Stimulated activated CD8-positive, alpha-beta memory T cell treated with anti-CD3 and anti-CD28 coated beads, Interleukin-12 subunit alpha, Interleukin-12 subunit beta, amount 100 ng/mL, for 1 hour (primary cell): Measurements from ENCODE around the gene SLC9A8.
A peak's percentile ranks its signal among the peaks of the same experiment; 100 is the strongest.

Source experiments
- DNase-seq: peaks from one replicate; pipeline ENCODE4 v3.0.0-alpha.2; 2020; ENCODE audit warnings: low read depth

Gene SLC9A8

DNA sequence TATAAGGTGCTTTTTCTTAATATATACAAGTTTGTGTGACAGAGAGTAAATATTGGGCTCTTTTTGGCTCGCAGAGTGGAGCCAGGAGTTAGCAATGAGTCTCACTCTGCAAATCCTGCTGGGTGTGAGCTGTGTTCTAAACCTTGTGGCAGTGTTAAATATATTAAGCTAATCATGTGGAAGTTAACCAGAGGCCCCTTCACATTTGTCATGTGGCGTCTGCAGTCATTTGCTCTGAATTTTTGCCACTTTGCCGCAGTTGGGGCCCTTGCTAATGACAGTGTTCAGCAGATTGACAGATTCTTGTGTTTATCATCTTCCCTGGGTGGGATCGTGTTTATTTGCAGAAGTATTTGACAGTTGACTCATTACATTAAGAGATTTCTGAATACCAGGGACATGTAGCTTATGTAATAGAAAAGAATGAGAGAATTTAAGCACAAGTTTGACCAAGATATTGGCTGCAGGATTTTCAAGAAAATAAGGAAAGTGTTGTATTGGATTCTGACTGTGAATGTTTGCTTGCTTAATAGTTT is 64.8 kb downstream of the SLC9A8 start:
- no peak for DNase-seq

DNA sequence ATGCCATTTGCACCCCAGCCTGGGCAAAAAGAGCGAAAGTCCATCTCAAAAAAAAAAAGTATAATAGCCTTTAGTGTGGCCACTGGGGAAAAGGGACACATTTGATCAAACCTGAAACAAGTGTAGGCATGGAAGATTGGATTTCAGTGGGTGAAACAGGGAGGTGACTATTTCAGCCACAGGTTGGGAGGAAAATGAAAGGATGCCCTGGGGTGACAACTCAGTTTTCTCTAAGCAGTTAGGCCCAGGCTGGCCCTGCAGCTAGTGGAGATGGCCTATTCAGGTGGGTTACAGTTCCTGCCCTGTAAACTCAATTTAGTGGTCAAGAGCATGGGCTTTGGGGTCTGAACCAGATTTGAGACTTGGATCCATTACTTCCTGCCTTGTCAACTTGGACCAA is 66.3 kb downstream of the SLC9A8 start:
- DNase-seq: no peak

DNA sequence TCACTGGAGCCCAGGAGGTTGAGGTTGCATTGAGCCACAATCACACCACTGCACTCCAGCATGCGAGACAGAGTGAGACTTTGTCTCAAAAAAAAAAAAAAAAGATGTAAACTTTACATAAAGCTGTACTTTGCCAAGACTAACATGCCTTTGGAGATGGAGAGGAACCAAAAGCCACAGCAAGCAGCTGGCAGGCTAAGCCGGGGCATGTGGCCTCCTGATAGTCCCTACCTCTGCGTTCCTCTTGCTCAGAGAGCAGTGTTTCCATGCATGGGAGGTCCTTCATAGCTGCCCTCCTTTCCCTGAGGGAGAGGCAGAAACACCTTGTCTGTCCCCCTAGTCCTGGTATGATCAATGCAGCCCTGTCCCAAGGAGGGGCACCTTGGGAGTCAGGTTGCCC is 67.5 kb downstream of the SLC9A8 start:
- DNase-seq: no peak

DNA sequence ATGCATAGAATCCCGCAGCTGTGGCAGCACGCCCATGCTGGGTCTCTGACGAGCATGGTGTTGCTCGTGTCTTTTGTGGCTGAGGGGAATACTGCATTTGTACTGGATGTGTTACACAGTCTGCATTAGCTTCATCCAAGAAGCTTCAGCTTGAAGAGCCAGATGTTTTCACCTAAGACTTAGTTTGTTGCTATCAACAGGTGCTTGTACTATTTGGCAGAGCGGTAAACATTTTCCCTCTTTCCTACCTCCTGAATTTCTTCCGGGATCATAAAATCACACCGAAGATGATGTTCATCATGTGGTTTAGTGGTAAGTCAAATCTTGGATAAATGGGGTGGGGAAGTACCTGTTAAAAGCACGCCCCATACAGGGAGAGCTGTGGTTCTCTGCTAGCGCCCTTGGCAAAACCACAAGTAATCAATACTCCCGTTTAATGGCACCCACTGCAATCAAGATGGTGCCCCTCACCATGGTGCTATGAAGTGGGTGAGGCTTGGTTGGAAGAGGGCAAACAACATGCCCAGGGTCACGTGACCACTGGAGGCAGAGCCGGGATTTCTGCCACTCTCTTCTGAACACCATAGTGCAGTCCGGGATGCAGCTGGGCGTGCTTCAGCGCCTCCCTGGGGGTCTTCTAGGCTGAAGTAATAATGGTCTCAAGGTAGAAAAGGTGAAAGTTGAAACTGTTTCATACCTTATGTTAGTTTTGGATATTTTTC is 68.3 kb downstream of the SLC9A8 start:
- DNase-seq: no peak

DNA sequence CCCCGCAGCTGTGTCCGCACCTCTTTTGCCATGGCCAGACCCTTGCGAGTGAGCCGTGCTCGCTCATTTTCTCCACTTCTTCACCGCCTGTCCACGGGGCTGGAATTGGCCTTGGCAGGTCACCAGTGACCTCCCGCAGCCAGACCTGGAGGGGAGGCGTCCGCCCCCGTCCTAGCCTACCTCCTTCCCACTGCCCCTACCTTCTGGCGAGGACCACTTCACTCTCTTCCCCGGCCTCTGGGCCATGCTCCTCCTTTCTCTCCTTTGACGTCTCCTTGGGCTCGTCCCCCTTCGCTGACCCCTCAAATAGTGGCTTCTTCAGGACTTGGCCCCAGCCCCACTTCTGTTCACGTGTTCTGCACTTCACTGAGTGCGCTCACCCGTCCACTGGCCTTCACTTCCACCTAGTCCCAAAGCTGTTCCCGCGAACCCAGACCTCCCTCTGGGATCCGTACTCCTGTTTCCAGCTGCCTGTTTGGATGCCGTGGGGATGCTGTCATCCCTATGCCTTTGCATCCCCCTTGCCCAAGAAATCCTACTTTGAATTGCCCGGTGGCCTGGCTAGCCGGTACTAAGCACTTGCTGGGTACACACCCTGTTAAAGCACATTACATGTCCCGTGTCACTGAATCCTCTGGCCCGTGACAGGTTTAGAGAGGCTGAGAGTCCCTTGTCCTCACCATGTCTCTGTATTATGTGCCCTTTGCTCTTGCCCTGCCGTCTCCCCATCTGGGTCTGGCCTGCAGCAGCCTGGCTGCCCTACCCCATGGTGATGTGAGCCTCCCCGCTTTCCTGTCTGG is 69.7 kb downstream of the SLC9A8 start:
- DNase-seq: no peak

DNA sequence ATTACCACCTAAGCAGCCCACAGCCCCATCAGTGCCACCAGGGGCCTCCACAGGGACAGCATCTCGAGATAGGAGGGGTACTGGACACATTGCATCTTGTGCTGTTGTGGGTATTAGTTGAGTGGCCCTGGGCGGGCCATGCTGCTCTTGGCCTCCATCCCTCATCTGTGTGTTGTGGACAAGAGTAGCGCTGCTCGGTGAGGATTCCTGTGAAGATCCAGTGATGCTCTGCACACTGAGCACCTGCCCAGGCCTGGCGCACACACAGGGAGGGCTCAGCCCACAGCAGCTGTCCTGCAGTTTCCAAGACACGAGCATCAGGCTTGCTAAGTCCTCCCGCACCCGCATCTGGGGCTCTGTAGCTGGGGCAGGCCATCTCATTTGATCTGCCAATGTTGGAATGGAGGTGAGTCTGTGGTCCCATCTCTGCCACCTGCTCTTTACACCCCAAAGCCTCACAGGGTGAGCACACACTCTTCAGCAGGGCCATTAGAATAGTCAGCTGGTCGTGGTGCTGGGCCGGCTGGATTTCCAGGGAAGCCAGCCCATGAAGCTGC is 70.7 kb downstream of the SLC9A8 start:
- no peak for DNase-seq

DNA sequence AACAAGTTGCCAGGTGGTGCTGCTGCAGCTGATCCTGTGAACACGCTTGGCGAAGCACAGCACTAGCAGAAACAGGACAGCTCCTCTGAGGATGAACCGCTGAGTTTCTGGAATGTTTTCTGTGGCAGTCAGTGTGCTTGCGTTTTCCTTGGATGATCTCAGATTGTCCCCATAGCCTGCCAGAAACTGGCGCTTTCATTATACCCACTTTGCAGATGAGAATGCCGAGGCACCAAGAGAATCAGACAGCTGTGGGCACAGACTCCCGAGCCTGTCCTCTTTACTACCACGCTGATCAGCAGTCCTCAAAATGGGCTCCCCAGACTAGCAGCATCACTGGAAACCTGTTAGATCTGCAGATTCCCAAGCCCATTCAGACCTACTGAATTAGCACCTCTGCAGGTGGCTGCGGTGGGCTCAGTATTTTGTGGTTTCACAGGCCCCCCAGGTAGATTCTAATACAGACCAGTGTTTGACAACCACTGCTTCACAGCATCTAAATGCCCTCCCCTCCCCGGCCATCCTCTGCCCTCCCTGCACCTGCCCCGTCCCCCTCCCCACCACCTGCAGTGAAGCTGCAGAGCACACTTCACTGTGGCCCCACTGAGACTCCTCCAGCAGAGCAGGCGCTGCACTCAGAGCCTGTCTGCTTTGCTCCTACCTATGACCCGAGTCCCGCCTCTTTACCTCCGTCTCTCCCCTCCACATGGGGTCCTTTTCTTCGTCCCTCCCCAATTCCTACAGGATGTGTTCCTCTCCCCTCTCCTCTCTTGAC is 73.1 kb downstream of the SLC9A8 start:
- no peak for DNase-seq

DNA sequence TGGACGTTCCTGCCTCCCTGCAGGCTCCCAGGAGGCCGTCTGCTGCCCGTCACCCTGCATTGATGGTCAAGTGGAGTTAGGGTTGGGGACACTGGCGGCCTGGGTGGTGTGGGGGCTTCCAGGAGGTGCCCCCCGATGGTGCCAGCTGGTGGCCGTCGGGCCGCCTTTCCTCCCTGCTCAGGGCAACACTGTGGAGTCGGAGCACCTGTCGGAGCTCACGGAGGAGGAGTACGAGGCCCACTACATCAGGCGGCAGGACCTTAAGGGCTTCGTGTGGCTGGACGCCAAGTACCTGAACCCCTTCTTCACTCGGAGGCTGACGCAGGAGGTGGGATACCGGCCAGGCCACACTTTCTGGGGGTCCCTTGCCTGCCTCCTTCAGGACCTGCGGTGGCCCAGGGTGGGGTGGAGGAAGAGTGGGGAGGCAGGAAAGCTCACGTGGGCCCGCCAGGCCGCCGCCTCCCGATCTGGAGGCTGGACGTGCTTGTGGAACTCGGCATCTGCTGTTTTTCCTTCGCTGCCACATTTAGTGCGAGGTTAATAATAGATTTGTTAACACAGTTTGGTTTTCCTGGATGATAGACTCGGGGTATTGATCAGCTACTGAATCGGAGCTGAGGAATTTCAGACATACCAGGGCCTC is 74.1 kb downstream of the SLC9A8 start:
- DNase-seq: no peak

DNA sequence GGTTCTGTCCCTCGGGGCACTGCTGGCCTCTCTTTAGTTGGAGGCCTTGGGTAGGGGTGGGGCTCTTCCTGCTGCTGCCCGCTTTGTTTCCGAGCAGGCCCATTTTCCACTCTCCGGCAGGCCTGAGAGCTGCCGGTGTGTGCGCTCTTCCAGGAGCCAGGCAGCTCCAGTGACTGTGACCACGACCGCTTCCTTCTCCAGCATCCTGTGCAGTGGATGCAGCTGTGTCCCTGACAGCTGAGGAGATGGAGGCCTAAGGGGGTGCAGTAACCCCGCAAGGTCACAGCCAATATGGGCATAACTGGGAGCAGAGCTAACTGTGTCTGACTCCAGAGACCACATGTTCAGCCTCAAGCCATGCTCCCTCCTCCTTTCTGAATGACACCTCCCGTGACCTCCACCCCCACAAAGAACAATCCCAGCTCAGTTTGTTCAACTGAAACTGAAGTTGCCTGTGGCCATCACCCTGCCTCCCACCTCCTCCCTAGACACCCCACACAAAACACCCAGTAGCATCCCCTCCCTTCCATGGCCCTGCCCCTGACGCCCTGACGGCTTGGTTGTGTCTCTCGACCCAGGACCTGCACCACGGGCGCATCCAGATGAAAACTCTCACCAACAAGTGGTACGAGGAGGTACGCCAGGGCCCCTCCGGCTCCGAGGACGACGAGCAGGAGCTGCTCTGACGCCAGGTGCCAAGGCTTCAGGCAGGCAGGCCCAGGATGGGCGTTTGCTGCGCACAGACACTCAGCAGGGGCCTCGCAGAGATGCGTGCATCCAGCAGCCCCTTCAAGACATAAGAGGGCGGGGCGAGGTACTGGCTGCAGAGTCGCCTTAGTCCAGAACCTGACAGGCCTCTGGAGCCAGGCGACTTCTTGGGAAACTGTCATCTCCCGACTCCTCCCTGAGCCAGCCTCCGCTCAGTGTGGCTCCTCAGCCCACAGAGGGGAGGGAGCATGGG is 74.9 kb downstream of the SLC9A8 start:
- DNase-seq: no peak

DNA sequence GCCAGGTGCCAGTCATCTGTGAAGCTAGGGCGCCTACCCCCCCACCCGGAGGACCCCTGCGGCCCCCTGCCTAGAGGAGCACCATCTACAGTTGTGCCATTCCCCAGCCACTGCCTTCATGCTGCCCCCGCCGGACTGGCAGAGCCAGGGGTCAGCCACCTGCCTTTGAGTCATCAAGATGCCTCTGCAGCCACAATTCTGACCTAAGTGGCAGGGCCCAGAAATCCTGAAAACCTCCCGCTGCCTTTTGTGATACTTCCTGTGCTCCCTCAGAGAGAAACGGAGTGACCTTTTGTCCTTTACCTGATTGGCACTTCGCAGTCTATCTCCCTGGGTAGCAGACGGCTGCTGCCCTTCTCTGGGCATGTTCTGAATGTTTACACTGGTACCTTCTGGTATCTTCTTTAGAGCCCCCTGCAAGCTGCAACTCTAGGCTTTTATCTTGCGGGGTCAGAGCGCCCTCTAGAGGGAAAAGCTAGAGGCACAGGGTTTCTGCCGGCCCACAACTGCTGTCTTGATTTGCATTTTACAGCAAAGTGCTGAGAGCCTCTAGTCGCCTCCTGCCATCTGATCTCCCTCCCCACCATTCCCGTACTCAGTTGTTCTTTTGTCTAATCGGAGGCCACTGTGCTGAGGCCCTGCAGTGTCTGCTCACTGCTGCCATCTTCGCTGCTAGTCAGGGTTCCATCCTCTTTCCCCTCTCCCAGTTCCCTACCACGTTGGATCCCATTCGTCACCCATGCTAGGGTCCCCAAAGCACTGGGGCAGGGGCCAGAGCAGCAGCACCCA is 75.8 kb downstream of the SLC9A8 start:
- DNase-seq: peak; percentile 26

DNA sequence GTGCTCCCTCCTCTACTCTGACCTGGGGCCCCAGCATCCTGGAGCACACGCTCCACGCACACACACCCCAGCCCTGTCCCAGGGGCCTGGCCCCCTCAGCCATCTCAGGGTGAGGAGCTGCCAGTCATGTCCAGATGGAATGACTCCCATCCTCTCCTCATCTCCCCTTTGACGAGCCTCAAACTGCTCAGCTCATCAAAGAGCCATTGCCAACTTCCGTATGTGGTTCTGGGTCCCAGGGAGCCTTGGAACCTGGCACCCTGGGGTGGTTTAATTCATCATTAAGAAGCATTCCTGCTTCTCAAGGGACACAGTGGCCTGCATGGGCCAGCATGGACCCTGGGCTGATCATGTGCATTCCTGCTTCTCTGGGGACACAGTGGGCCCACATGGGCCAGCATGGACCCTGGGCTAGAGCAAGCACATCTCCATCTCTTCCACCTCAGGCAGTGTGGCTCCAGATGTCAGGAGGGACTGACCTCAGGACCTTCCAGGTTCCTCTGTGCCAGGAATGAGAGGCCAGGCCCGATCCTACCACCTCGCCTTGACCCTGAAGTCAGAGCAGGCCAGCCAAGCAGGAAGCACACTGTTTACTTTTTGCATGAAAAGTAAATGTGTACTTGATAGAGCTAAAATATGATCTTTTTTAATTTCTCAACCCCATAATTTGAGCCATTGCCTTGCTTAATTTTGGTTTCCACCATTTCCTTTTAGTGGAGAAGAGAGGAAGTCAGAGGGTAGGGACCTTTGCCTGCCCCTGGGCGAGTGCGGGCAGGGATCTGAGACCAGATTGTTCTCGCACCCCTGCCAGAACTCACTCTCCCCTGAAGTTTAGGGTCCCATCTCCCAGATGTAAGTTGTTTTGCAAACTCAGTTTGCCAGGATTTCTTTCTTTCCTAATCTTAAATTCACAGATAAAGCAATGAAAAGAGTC is 76.6 kb downstream of the SLC9A8 start:
- DNase-seq: no peak

DNA sequence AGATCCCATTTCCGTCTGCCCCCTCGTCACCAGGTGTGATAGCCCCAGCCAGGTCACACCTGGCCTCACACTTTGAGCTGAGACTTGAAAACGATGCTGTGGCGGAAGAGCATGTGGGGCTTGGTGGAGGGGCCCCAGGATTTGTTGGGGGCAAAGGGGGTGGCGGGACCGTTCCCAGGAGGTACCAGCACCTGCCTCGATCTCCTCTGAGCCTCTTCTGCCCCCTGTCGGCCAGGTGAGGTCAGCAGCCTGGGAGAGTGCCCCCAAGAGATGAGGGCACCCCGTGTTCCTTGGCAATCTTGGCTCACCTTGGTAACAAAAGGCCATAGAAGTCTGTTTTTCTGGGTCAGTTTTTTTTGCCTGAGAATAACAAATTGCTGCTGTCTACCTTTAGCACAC is 77.3 kb downstream of the SLC9A8 start:
- no peak for DNase-seq

DNA sequence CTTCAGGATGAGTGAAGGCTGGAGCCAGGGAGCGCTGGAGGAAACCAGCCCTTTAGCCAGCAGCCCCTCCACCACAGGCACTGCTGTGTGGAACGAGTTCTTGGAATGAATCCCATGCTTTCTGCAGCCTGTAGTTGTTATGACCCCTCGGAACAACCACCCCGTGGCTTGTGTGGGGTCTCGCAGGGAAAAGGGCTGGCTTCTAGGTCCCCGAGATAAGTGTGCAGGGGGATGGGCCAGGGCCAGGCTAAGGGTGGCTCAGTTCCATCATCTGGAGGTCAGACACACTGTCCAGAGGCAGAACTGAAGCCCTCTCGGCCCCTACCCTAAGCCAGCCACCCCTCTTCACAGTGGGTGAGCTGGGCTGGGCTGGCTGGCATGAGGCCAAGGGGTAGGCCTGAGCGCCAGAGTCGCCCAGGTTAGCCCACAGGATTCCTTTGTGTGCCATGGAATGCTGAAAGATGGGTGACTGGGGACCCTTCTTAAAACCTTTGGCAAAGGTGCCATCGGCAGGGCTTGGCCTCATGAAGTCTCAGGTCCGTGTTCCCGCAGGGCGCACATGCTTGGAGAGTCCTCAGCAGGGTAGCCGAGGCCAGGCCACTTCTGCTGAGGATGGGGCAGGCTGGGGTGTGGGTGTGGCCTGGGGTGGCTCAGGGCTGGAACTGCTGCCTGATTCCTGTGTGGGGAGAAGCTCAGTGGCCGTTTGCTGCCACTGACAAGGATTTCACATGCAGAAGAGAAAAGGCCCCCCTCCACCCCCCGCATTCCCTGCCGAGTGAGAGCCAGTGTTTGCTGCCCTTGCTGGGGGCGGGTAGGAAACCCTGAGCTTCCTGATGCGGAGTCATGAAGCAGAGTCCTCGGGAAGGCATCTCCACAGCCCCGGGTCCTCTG is 78.1 kb downstream of the SLC9A8 start:
- no peak for DNase-seq

DNA sequence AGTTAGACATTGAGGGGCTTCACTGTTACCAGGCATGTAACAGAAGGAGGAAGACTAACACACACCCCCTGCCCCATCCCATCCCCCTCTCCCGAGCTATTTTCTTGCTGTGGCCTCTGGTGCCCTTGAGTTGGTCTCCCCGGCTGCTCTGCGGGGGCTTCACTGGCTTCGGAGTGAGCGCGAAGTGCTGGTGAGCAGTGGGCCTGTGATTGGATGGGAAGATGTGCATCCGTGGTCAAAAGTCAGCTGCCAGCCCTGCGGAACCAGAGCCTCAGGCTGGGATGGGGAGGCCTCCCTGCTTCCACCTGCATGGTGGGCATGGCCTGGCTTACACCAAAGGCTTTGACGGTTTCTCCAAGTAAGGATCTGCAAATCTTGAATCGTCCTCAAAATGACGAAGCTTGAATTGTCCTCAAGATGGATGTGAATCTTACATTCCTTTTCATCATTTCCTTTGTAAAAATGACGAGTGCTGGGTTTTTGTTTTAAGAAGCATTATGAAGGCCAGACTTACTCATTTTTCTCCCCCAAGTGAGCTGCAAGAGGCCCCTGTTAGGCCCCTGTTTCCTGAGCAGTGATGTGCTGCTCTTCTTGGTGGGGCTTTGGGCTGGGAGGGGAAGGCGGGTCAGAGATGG is 79.0 kb downstream of the SLC9A8 start:
- DNase-seq: no peak

DNA sequence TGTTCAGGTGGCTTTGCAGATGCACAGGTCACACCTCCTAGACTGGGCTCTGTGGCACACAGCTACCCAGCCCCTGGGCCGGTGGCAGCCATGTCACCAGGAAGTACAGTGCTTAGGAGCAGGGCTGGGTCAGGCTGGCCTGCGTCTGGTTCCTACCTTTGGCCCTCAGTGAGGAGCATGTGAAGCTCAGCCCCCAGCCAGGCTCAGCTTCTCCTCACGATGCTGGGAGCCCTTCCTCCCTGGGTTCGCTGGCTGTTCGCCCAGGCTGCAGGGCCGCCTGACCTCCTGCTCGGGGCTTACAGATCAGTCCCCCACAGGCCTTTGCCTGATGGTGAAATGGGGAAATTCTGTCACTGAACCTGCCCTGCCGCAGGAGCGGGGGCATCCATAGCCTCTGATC is 79.6 kb downstream of the SLC9A8 start:
- no peak for DNase-seq

DNA sequence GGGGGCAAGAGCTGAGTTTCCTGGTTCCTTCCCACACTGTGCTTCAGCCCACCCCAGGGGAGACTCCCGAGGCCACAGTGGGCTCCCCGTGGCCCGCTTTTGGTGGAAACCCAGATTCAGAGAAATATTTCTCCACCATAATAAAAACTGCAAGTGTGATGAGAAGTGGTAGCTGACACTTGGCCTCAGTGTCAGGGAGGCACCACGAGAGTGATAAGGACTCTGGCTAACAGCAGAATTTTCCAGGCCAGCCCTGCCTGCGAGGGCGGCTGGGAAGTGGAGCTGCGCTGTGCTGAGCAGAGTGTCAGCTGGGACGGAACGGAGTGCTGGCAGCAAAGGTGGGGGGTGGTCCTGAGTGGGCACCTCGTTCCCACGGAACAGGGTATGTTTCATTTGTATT is 80.2 kb downstream of the SLC9A8 start:
- no peak for DNase-seq
